HepG2 (cell line): ENCODE results near the gene NLGN3. TPM values are rescaled to one million over a fixed set of nuclear protein-coding genes. Genes with fewer than 3 reads are reported as not detected.

Source experiments
- ARID5B ChIP-seq: IDR thresholded peaks from 2 replicates; pipeline ENCODE4 v1.4.0; 2020; ENCODE audit warnings: mild to moderate bottlenecking, missing genetic modification reagents
- CREM ChIP-seq, 2 experiments: sonication (generic) in 1 of 2; formaldehyde crosslinking in 1 of 2; IDR thresholded peaks; 2 replicates each; pipeline versions ENCODE4 v1.4.0 to v1.6.1; 2016 to 2020; ENCODE audit warnings: antibody characterized with exemption in 1 of 2, mild to moderate bottlenecking in 1 of 2, missing genetic modification reagents in 1 of 2
- DRAP1 ChIP-seq: IDR thresholded peaks from 2 replicates; pipeline ENCODE4 v1.6.1; 2016; ENCODE audit warnings: missing genetic modification reagents, missing compliant biosample characterization
- EP300 ChIP-seq, 3 experiments: sonication (generic) in 1 of 3; formaldehyde crosslinking in 1 of 3; IDR thresholded peaks; 2 replicates each; pipeline versions ENCODE4 v1.5.1 to v1.6.1; 2011 to 2020; ENCODE audit warnings: low read depth in 2 of 3, low read length in 2 of 3, borderline replicate concordance in 1 of 3, improper control_type of control experiment in 1 of 3, mild to moderate bottlenecking in 1 of 3, missing genetic modification reagents in 1 of 3, moderate library complexity in 1 of 3
- MIXL1 ChIP-seq: IDR thresholded peaks from 2 replicates; pipeline ENCODE4 v1.6.1; 2016
- MYC ChIP-seq: sonication (generic); formaldehyde crosslinking; IDR thresholded peaks from 2 replicates; pipeline ENCODE4 v1.9.0; 2021; ENCODE audit warnings: missing genetic modification reagents, borderline replicate concordance
- POLR2A ChIP-seq, 2 experiments: IDR thresholded peaks; 2 replicates each; pipeline ENCODE4 v1.6.1; 2011; ENCODE audit warnings: low read depth in 2 of 2, low read length in 2 of 2, mild to moderate bottlenecking in 1 of 2, moderate library complexity in 1 of 2; ENCODE audit not compliant: insufficient read depth in 1 of 2
- SNAPC2 ChIP-seq: sonication (generic); formaldehyde crosslinking; IDR thresholded peaks from 2 replicates; pipeline ENCODE4 v1.8.1; 2022; ENCODE audit warnings: mild to moderate bottlenecking, missing genetic modification reagents
- SOX6 ChIP-seq, 2 experiments: fragments of 450-650 bp in 1 of 2; sonication (generic) in 1 of 2; formaldehyde crosslinking in 1 of 2; IDR thresholded peaks; 2 replicates each; pipeline versions ENCODE4 v1.4.0 to v1.6.1; 2017 to 2020; ENCODE audit warnings: antibody characterized with exemption in 1 of 2, mild to moderate bottlenecking in 1 of 2, missing genetic modification reagents in 1 of 2
- ZFP91 ChIP-seq: sonication (generic); formaldehyde crosslinking; IDR thresholded peaks from 2 replicates; pipeline ENCODE4 v1.9.0; 2022; ENCODE audit warnings: missing genetic modification reagents, mild to moderate bottlenecking, borderline replicate concordance
- ZFX ChIP-seq: sonication (generic); formaldehyde crosslinking; IDR thresholded peaks from 2 replicates; pipeline ENCODE4 v1.4.0; 2020; ENCODE audit warnings: mild to moderate bottlenecking, low read depth, missing genetic modification reagents, moderate library complexity
- ZGPAT ChIP-seq: IDR thresholded peaks from 2 replicates; pipeline ENCODE4 v1.6.1; 2016; ENCODE audit warnings: mild to moderate bottlenecking
- ZNF550 ChIP-seq: sonication (generic); formaldehyde crosslinking; IDR thresholded peaks from 2 replicates; pipeline ENCODE4 v1.4.0; 2020; ENCODE audit warnings: mild to moderate bottlenecking, missing genetic modification reagents, borderline replicate concordance
- ZNF609 ChIP-seq: sonication (generic); formaldehyde crosslinking; IDR thresholded peaks from 2 replicates; pipeline ENCODE4 v1.4.0; 2020; ENCODE audit warnings: mild to moderate bottlenecking, missing genetic modification reagents, borderline replicate concordance
- ZSCAN9 ChIP-seq: IDR thresholded peaks from 2 replicates; pipeline ENCODE4 v1.6.1; 2016; ENCODE audit warnings: borderline replicate concordance
- polyA plus RNA-seq, 8 experiments: library from polyadenylated mRNA; depleted of rRNA in 3 of 8; stranded (reverse) in 7 of 8; unstranded in 1 of 8; fragments of >200 nt; fragmentation: Illumina TruSeq in 4 of 8; extraction: Trizol in 4 of 8; gene quantifications; 2 replicates each; pipeline versions ENCODE4 v1.2.1 to v1.2.3, GENCODE V29; 2011 to 2016; ENCODE audit warnings: low read depth in 4 of 8, missing spikeins in 1 of 8, mixed read lengths in 1 of 8; ENCODE audit not compliant: insufficient read depth in 1 of 8
- total RNA-seq, 5 experiments: library from RNA; depleted of rRNA; stranded (reverse); fragments of >200 nt; fragmentation: Illumina TruSeq; extraction: Trizol; gene quantifications; 2 replicates each; pipeline ENCODE4 v1.2.3, GENCODE V29; 2016; ENCODE audit warnings: low read depth in 1 of 5

Gene NLGN3
- total and polyA plus RNA-seq, 2 of the 13 experiments (the other 11 are each of a cell fraction or from before 2014, with no cell fraction given), result 0.04 to 0.16 TPM

GRCh38 chrX:71183341-71183740 lies 38.7 kb downstream of the NLGN3 start (continued):
- TF ChIP-seq ARID5B (CRISPR knock-in tag) (peak; percentile 31; the same call in 1 of the 2 replicates), ZSCAN9 (CRISPR knock-in tag) (peak; percentile 71), ZGPAT (CRISPR knock-in tag) (0 out of 2 replicates have a peak, but pooled peaks have one; percentile 14), POLR2A (IDR thresholded peaks at IDR 0.05; ENCODE audit: insufficient read depth in 1 of 2, low read depth in 2 of 2, low read length in 2 of 2) (peak; percentile 49 to 59; a peak in 3 of 4 replicates), ZFP91 (CRISPR knock-in tag) (peak; percentile 48; the same call in 1 of the 2 replicates), MYC (CRISPR knock-in tag) (peak; percentile 19; the same call in 1 of the 2 replicates), SOX6 (IDR thresholded peaks at IDR 0.05) (no peak), SOX6 (CRISPR knock-in tag; IDR thresholded peaks at IDR 0.05) (peak; percentile 64), MIXL1 (0 out of 2 replicates have a peak, but pooled peaks have one; percentile 10), SNAPC2 (CRISPR knock-in tag) (peak; percentile 24; the same call in 1 of the 2 replicates), ZFX (CRISPR knock-in tag) (peak; percentile 45; the same call in 1 of the 2 replicates), ZNF550 (CRISPR knock-in tag) (no peak), CREM (IDR thresholded peaks at IDR 0.05) (peak; percentile 37; the same call in 1 of the 2 replicates), CREM (CRISPR knock-in tag; IDR thresholded peaks at IDR 0.05) (no peak), EP300 (IDR thresholded peaks at IDR 0.05; ENCODE audit: low read depth in 2 of 2, low read length in 2 of 2) (peak in 1 of 2 experiments; percentile 65; a peak in 2 of 4 replicates), EP300 (CRISPR knock-in tag; IDR thresholded peaks at IDR 0.05; ENCODE audit: borderline replicate concordance) (no peak), DRAP1 (CRISPR knock-in tag) (peak; percentile 53; the same call in 1 of the 2 replicates), ZNF609 (CRISPR knock-in tag) (peak; percentile 47; the same call in 1 of the 2 replicates)
